IPS DF 19.7 (cell line): Measurements from ENCODE around the gene PDE6D.

ENCODE experiments used
- DNase-seq: peaks from one replicate; pipeline ENCODE4 v3.0.0-alpha.2; 2013; ENCODE audit warnings: low read depth, low spot score

Gene PDE6D

GRCh38 chr2:231780909-231781797 is at the start of gene PDE6D:
TSS of gene PDE6D (minus strand) at chr2:231781282. CDS start at chr2:231781114, 168 bp downstream.
- DNase-seq, result peak; percentile 92

DNA sequence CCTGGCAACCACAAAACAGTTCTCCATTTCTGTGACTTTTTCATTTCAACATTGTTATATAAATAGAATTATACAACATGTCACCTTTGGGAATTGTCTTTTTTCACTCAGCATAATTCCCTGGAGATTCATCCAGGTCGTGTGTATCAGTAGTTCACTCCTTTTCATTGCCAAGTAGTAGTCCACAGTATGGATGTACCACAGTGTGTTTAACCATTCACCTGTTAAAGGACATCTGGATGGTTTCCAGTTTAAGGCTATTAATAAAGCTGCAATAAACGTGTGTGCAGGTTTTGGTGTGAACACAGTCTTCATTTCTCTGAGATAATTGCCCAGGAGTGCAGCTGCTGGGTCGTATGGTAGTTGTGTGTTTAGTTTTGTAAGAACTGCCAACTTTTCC is 40.8 kb upstream of the PDE6D start:
- DNase-seq, result no peak

GRCh38 chr2:231820786-231821303 is 39.8 kb upstream of the PDE6D start:
- DNase-seq, result no peak

GRCh38 chr2:231819447-231820042 is 38.5 kb upstream of the PDE6D start:
- no peak for DNase-seq

GRCh38 chr2:231816327-231817026 is 35.4 kb upstream of the PDE6D start:
- no peak for DNase-seq

- no peak for DNase-seq
These were observed 29.8 kb upstream of the PDE6D start for GRCh38 chr2:231810905-231811304.

GRCh38 chr2:231807020-231807419 is 25.9 kb upstream of the PDE6D start:
- no peak for DNase-seq

DNA sequence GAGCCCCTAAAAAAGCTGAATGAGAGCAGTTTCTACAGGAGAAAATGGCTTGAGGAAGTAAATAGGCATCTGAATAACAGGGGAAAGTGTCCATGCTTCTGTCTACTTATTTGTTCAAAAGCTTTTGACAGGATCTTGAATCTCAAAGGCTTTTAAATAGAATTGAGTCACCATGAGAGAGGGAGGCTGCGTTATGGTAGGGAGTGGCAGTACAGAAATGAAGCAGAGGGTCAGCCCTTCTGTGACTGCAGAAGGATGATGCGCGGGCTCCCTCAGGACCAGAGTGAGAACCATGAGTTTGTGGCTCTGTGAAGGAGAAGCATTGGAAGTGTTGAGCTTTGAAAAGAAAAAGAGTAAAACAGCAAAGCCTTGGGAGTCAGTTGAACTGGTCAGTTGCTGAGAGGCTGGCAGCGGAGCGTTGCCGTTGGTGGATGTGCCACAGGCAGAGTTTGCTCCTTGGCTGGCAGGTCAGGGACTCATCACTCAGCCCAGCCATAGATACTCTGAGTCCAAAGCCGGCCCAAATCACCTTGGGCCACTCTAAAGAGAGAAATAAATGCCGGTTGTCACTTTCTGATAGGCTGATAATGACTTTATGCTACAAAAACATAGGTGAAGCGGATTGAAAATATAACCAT is 22.5 kb upstream of the PDE6D start:
- DNase-seq, result no peak

GRCh38 chr2:231800493-231801091 is 19.5 kb upstream of the PDE6D start:
- no peak for DNase-seq

DNA sequence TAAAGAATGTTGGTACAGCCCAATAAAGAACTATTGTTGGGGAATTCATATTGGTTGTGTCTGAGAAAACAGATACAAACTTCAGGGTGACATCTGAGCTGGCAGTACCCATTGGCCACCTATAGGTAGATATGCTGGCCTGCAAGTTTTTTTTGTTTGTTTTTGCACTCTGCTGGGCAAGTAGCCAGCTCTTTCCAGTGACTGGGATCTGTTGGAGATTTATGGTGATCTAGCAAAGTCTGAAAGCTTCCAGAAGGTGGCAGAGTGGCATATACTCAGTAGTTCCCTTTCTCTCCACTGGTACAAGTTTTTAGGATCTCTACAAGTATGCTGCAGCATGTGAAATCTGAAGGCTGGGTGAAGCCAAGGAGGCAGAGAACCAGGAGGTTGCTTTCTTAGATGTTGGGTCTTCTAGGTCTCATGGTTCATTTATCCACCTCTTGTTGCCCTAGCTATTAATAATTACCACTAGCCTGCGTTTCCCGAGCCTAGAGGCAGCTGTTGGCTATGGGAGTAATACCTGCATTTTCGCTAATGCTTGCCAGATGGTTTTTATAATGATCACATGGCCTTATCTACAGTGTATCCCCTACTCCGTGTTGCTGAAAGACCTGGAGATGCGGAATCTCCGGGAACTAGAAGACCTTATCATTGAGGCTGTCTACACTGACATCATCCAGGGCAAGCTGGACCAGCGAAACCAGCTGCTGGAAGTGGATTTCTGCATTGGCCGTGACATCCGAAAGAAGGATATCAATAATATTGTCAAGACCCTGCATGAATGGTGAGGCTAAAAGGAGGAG is 14.6 kb upstream of the PDE6D start:
- DNase-seq, result no peak

DNA sequence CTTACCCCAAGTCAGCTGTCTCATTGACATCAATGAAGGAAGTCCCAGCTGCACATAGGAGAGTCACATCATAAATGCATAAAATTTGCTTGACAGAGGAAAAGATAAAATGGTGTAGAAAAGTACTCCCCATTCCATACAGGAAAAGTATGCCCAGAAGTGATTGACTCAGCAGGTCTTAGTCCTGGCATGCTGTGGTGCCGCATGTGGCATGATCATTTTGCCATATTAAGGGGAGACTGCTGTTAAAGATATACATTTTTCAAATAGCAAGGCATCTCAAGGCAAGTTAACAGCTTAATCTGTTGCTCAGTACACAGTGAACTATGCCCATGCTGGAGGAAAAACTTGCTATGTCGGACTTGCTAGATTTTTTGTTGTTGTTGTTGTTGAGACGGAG is 13.3 kb upstream of the PDE6D start:
- DNase-seq, result no peak

DNA sequence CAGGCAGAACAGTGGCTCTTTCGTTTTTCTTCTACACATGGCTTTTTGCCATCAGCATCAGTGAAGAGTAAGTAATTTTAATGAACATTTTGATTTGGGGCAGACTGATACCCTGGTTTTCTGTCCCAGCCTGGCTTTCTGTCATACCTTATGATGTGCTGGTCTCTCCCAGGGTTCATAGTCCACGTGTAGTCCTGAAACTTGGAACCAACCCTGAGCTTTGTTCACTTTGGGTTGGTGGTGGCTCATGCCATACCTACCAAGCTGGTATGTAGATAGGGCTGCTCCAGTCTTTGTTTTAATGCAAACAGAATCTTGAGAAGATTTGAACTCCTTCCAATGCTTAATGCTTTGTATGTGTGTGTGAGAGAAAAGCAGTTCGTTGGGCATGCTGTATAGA is 10.0 kb upstream of the PDE6D start:
- DNase-seq, result no peak

GRCh38 chr2:231786917-231787292 is 5.8 kb upstream of the PDE6D start:
- DNase-seq, result no peak

GRCh38 chr2:231786177-231786916 is 5.3 kb upstream of the PDE6D start, which contains the start of gene COPS7B:
TSS of gene COPS7B (plus strand) at chr2:231786445. CDS start at chr2:231788571, 2,126 bp downstream.
- DNase-seq, result peak; percentile 79

DNA sequence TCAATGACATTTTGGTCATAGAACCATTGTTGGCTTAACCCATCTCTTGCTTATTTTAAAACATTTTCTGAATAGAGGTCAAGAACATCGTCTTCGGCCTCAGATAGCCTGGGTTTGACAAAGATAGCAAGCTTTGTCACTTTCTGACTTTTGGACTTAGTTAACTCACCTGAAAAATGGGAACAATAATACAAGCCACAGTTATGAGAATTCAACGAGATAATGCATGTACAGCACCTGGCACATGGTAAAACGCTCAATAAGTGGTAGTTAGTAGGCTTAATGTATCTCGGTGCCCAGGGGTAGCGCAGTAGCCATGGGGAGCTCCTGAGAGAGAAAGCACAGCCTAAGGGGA is 4.7 kb upstream of the PDE6D start:
- DNase-seq, result no peak

DNA sequence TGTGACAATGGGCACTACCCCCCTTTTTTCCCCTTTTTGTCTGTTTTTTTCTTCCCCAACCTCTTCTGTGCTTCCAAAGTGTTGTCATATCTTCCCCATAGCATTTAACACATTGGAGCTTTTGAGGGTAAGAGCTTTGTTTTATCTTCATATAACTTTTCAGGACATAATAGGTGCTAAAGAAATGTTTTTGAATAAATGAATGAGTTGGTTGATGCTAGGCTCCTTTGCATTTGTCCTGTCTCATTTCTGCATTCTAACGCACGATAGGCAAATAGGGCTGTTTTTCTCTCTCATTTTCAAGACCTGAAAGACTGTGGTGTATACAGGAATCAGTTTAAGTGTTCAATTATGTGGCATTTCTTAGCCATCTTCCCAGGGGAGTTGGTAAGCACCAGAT is 4.3 kb upstream of the PDE6D start:
- no peak for DNase-seq

- no peak for DNase-seq
These were observed 980 bp upstream of the PDE6D start for GRCh38 chr2:231781798-231782726.

GRCh38 chr2:231780123-231780908 is 766 bp downstream of the PDE6D start:
- no peak for DNase-seq
